Urothelium cell line (cell line): ENCODE measurements around the gene MMP7.
"Not testable (repeated sequence)": the region's sequence is repeated elsewhere in the genome, so short reads cannot be mapped to it uniquely, and the experiment has no call there.

Experiments
- DNase-seq: peaks from one replicate; pipeline ENCODE4 v3.0.0; 2011; ENCODE audit warnings: low spot score, mixed read lengths
- FAIRE-seq: peaks from 2 replicates; lab custom pipeline; 2011; peaks lifted over from hg19 to GRCh38; lab: Jason Lieb, UNC

Gene MMP7

DNA sequence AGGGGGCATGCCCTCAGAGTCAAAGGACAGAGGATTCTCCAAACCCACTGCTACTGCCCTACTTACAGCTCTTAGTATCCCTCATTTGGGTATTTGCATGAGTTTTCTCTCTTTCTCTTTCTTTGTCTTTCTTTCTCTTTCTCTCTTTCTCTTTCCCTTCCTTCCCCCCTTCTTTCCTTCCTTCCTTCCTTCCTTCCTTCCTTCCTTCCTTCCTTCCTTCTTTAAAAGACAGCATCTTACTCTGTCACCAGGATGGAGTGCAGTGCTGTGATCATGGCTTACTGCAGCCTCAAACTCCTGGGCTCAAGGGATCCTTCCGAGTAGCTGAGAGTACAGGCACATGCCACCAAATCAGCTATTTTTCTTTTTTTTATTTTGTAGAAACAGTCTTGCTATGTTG is 14.0 kb upstream of the MMP7 start:
- DNase-seq (no peak), FAIRE-seq (no peak)

GRCh38 chr11:102539567-102539966 is 9.0 kb upstream of the MMP7 start:
- FAIRE-seq (no peak), DNase-seq (no peak)

- FAIRE-seq (no peak), DNase-seq (no peak)
Measured at GRCh38 chr11:102538932-102539331, 8.4 kb upstream of the MMP7 start.

GRCh38 chr11:102534261-102534872 is 3.8 kb upstream of the MMP7 start:
- FAIRE-seq (peak; percentile 44), DNase-seq (no peak)

DNA sequence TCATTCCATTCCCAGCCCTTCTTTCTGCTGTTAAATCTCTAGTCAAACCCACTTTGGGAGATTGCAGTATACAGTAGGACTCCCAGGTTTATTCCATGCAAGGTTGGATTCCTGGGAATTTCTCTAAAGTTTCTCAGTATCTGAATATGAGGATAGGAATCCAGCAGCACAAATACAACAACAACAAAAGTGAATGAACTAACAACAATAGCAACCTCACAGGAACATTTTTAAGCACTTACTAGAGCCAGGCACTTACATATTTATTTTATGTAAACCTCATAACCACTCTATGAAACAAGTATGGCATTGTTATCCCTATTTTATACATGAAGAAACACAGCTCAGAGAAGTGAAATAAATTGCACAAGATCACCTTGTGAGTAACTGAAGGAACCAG is 1.9 kb downstream of the MMP7 start:
- DNase-seq (no peak), FAIRE-seq (no peak)

- no peak for DNase-seq
- FAIRE-seq: no peak
Measured at GRCh38 chr11:102527684-102528083, 2.9 kb downstream of the MMP7 start.

- no peak for FAIRE-seq
Measured at GRCh38 chr11:102527041-102527440, 3.5 kb downstream of the MMP7 start.

DNA sequence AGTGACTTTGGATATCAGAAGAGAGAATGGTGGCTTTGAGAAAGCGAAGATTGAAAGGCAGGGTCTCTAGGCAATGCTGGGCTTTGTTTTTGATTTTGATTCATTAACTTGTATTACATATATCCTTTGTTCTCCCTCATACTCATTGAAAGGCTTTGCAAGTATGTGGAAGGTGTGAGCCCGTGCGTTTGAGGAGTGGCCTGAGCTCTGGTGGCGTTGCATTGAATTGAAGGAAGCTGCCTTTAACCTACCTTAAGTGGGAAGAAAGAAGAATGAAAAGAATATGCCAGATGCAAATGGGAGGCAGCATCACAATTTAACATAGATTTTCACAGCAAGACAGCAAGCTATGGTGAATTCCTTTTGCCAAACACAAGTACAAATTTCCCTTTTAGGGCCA is 6.7 kb downstream of the MMP7 start:
- FAIRE-seq (no peak), DNase-seq (no peak)

More at GRCh38 chr11:102527041-102527440, 3.5 kb downstream of the MMP7 start:
- DNase-seq: no peak

DNA sequence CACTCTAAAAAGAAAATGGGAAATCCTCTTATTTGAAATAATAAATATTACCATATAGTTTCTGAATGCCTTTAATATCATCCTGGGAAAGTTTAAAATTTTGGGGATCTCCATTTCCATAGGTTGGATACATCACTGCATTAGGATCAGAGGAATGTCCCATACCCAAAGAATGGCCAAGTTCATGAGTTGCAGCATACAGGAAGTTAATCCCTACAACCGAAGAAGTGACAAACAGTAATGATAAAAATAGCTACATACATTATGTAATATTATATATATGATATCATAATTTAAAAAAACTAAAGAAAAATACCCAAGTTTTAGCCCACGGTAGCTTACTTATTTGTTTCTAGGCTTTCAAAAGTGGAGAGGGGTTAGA is 7.4 kb downstream of the MMP7 start:
- DNase-seq (no peak), FAIRE-seq (no peak)

- DNase-seq (no peak), FAIRE-seq (no peak)
Measured at GRCh38 chr11:102522312-102523188, 8.0 kb downstream of the MMP7 start.

DNA sequence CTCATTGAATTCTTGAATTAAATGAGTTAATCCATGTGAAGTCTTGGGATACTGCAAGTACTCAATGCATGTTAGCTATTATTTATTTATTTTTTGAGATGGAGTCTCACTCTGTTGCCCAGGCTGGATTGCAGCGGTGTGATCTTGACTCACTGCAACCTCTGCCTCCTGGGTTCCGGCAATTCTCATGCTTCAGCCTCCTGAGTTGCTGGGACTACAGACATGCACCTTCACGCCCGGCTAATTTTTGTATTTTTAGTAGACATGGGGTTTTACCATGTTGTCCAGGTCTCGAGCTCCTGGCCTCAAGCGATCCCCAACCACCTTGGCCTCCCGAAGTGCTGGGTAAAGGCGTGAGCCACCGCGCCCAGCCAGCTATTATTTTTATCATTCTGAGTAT is 9.4 kb downstream of the MMP7 start:
- FAIRE-seq (no peak), DNase-seq (no peak)

DNA sequence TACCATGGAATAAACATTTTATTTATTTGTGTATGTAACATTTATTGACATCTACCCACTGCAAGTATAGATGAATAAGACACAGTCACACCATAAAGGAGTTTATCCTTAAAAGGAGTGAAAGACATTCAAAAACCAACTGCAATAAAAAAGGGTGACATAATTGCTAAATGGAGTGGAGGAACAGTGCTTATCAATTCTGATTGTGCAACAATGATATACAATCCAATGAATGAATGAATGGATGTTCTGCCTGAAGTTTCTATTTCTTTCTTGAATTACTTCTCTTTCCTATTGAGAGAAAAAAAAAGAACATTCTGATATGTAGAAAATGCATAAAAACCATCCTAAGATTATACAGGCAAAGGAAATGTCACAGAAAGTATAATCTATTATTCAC is 10.0 kb downstream of the MMP7 start:
- FAIRE-seq (no peak), DNase-seq (no peak)

GRCh38 chr11:102518296-102519094 is 12.1 kb downstream of the MMP7 start:
- FAIRE-seq: no peak
- DNase-seq: no peak

- no peak for DNase-seq
- FAIRE-seq: no peak
Measured at GRCh38 chr11:102517670-102518069, 12.9 kb downstream of the MMP7 start.

DNA sequence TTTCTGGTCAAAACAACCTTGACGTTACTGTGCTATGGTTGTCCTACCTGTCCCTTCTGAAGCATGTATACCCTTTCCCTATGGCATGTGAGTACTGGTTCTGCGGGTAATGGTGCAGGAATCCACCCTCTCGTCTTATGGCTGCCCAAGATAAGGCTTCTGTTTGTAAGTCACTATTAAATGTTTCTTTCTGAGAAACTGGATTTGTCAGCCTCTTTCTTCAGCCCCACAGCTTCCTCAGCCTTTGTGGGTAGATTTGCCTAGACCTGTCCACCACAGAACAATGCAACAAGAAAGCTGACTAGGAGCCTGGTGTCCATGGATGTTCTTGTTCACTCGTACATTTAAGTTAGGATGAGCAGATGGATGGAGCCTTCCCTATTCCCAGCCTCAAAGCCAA is 14.4 kb downstream of the MMP7 start:
- no peak for DNase-seq
- no peak for FAIRE-seq

GRCh38 chr11:102513869-102514268 is 16.7 kb downstream of the MMP7 start:
- no peak for DNase-seq
- no peak for FAIRE-seq

DNA sequence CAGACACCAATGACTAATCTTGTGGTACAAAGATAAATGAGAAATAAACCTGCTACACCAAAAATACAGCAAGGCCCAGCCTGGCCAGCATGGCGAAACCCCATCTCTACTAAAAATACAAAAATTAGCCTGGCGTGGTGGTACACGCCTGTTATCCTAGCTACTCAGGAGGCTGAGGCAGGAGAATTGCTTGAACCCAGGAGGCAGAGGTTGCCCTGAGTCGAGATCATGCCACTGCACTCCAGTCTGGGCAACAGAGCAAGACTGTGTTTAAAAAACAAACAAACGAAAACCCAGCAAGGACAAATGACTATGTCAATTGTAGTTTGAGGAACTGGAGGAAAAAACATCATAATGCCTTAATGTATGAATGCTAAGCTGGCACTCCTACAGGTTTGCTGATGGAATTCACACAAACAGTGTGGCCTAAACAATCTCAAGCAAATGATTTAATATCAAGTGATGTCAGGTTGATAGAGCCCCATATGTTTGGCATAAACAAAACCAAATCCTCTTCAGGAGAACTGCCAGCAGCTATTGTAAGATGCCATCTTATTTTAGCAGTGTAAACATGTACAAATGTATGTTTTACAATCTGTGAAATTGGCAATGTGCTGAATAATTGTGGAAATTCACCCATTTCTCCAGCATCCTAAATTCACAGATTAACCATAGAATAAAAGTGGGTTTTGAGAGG is 20.0 kb downstream of the MMP7 start:
- FAIRE-seq (no peak), DNase-seq (no peak)

GRCh38 chr11:102502831-102503230 is 27.7 kb downstream of the MMP7 start:
- FAIRE-seq, DNase-seq: not testable (repeated sequence)

- FAIRE-seq (no peak), DNase-seq (no peak)
Measured at GRCh38 chr11:102500829-102501228, 29.7 kb downstream of the MMP7 start.

- DNase-seq: no peak
- no peak for FAIRE-seq
Measured at GRCh38 chr11:102499931-102500330, 30.6 kb downstream of the MMP7 start.

DNA sequence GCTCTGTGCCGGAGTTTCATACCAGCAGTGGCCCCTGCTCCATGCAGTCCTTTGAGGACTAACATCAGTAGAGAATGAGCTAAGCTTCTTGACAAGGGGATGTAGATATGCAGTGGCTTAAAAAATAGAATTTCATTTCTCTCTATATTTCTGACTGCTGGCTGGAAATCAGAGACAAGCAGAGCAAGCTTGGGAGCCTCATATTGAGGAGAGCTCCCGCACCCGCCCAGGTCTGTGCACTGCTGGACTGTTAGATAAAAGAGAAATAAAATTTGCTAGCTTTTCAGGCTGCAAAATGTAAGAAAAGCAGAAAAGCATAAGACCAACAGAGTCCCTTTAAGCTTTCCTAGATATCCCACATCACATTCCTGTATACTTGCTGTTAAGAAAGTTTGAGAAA is 31.4 kb downstream of the MMP7 start:
- DNase-seq (no peak), FAIRE-seq (no peak)
